Neural progenitor cell (in vitro differentiated cells): ENCODE data around the gene FAM83E.

Experiments used
- CTCF ChIP-seq: fragments of 200-600 bp; sonication (generic); IDR thresholded peaks from 2 replicates; pipeline ENCODE4 v1.5.1; 2017; ENCODE audit warnings: antibody characterized with exemption, mild to moderate bottlenecking
- EZH2 ChIP-seq: fragments of 200-600 bp; sonication (generic); IDR thresholded peaks from 2 replicates; pipeline ENCODE4 v1.6.1; 2017; ENCODE audit warnings: antibody characterized with exemption, mild to moderate bottlenecking, moderate library complexity
- EZH2phosphoT487 ChIP-seq: fragments of 200-600 bp; sonication (generic); IDR thresholded peaks from 2 replicates; pipeline ENCODE4 v1.6.1; 2017; ENCODE audit warnings: antibody characterized with exemption

- no peak for TF ChIP-seq CTCF
- TF ChIP-seq EZH2phosphoT487: no peak
- no peak for TF ChIP-seq EZH2
Measured at GRCh38 chr19:48616041-48616436, 1.2 kb upstream of the FAM83E start.
